IPS-18c (cell line): ENCODE measurements around the gene CCZ1B.
"Not testable (repeated sequence)": the region's sequence is repeated elsewhere in the genome, so short reads cannot be mapped to it uniquely, and the experiment has no call there.

Experiments used
- H3K4me3 ChIP-seq: 2 replicates; pipeline ENCODE4 v1.7.0; 2013; ENCODE audit warnings: low read depth, mild to moderate bottlenecking, low read length, moderate library complexity; ENCODE audit not compliant: insufficient read depth
- H3K9me3 ChIP-seq: one replicate; pipeline ENCODE4 v1.6.1; 2013; ENCODE audit warnings: mild to moderate bottlenecking, low read length, moderate library complexity; ENCODE audit not compliant: control insufficient read depth, insufficient read depth

CCZ1B gene

DNA sequence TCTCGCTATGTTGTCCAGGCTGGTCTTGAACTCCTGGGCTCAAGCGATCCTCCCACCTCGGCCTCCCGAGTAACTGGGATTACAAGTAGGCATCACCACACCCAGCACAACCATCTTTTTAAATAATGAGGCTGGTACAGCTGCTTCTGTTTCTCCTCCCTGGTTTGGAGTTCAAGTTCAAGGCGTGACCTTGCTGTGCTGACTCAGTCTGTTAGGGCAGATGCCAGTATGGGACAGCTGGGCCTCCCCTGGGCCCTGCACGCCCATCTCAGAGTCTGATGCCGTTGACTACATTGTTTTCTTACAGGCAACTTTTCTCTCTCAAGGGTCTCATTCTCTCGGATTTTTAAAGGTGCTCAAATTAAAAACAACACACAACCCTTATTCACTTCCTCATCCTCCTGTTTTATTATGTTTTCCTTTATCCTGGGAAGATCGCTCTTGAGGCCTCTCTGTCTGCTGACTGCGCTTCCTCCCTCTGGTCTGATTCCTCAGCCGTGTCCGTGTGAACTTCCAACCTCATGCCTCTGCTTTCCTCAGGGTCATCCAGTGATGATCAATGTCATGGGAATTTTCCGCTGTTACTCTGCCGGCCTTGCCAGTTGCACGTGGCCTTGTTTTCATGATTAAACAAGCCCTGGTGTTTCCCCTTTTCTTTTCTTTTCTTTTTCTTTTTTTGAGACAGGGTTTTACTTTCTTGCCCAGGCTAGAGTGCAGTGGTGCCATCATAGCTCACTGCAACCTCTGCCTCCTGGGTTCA, 33.8 kb downstream of the CCZ1B start:
- not testable (repeated sequence) for H3K9me3 ChIP-seq, H3K4me3 ChIP-seq

DNA sequence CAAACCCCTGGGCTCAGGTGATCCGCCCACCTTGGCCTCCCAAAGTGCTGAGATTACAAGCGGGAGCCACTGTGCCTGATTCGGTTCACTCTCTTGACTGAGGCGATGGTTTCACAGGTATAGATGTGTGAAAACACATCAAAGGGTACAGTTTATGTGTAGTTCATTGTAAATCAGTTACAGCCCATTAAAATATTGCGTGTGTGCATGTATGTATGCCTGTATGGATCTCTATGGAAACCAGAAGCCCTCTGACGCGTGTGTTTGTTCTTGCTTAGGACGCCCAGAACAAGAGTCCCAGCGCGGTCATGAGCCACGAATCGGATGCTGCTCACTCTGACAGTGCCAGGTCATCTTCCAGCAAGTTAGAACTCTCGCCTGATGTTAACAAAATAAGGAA, 36.7 kb downstream of the CCZ1B start:
- not testable (repeated sequence) for H3K4me3 ChIP-seq, H3K9me3 ChIP-seq

DNA sequence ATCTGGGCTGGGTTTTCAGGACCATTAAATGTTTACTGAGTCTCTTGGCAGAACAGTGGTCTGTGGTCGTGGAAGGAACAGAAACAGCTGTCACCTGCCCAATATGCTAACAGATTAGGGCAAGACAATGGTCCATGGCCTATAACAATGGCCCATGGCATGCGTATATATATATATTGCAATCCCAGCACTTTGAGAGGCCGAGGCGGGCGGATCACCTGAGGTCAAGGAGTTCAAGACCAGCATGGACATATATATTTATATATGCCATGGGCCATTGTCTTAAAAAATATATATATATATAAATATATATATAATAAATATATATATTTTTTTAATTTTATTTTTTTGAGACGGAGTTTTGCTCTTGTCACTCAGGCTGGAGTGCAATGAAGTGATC, 44.5 kb downstream of the CCZ1B start:
- not testable (repeated sequence) for H3K9me3 ChIP-seq, H3K4me3 ChIP-seq

DNA sequence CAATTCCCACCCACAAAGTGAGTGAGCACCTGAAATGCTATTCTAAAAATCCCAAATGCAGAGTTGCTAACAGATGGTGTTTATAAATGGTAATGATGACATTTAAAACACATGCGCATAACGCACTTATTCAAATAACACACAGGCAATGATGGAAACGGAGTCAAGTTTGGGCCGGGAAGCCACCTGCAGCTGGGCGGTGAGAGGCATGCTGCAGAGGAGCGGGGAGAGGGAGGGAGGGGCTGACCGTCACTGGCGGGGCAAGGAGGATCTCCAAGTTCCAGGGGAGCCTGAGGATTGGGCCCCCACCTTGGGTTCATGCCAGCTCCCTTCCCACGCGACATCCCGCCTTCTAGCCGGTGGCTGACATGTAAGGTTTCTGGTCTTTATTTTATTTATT, 64.9 kb downstream of the CCZ1B start:
- not testable (repeated sequence) for H3K4me3 ChIP-seq, H3K9me3 ChIP-seq

DNA sequence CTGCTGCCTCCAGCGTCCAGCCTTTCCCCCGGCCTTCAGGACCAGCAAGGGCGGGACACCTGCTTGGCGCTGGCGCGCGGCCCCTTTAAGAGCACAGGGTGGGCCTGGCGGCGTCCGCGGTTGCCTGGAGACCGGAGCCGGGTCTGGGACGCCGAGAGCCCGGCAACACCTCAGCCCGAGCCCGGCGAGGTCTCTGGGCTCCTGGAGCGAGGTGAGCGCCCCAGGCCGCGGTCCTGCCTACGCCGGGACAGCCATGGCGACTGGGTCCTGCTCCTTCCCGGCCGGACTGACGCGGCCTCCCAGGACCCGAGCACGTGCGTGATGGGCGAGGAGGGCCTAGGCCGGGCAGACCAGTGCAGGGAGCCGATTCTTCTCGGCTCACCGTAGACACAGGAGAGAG, 72.1 kb downstream of the CCZ1B start, which contains the start of gene RSPH10B2:
RSPH10B2 (plus strand) TSS at position 140 of the 400 bp plus-strand sequence. CDS start 3,575 bp downstream, outside the sequence.
- H3K4me3 ChIP-seq, H3K9me3 ChIP-seq: not testable (repeated sequence)

DNA sequence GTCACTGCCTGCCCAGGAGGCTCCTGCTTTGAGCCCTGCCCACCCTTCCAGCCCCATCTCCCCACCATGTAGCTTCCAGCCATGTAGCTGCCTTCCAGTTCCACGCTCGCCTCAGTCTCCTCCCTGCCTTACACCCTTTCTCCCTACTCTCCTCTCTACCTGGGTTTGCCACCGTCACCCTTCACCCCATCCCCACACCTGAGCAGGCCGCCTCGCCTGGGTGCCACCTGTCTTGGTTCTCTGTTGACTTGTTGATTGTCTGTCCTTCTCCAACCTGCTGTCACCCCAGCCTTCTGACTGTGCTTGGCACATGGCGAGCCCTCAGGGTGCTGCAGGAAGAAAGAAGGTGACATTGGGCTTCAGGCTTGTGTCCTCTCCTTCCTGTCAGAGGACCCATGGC, 75.9 kb downstream of the CCZ1B start:
- H3K9me3 ChIP-seq, H3K4me3 ChIP-seq: not testable (repeated sequence)

DNA sequence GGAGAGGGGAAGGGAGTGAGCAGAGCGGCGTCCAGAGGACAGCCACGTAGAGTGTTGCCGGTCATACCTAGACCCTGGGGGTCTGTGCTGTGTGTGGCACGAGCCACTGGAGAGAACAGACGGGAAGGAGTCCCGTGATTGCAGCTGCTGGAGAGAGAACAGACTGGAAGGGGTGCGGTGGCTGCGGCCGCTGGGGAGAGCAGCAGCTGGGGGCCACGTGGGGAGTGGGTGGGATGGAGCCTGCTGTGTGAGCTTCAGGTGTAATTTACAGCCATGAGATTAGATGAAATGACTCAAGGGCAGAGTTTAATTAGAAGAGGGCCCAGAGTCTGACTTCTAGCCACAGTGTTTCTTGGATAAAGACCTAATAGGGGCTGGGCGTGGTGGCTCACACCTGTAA, 76.7 kb downstream of the CCZ1B start:
- not testable (repeated sequence) for H3K9me3 ChIP-seq, H3K4me3 ChIP-seq
